ENCODE data around the gene CLDN7.

CLDN7 gene

GRCh38 chr17:7238420-7239090, 23.7 kb downstream of the CLDN7 start:
- peaks cover 14 to 66% (median 54%) of the 10 kb centered on the region in 5 donors for H3K4me1 ChIP-seq (ENCODE audit: control insufficient read depth in 5 of 5, insufficient read depth in 5 of 5, low read length in 5 of 5)
- peaks cover 0 to 30% (median 25%) of the 10 kb centered on the region in 5 donors for H3K36me3 ChIP-seq (ENCODE audit: control insufficient read depth in 5 of 5, insufficient read depth in 5 of 5, low read length in 5 of 5)
- peak overlapping the region; percentile 87 to 97 (median 92) for H3K9ac ChIP-seq (ENCODE audit: low read length in 5 of 5)
- no peaks in the 10 kb centered on the region for H3K27me3 ChIP-seq (ENCODE audit: control insufficient read depth in 5 of 5, insufficient read depth in 4 of 5, low read length in 5 of 5)
- no peaks in the 10 kb centered on the region for H3K9me3 ChIP-seq (ENCODE audit: control insufficient read depth in 5 of 5, low read length in 5 of 5)
- H3K27ac ChIP-seq (ENCODE audit: low read depth, low read length) = peak overlapping the region; percentile 99
- peak overlapping the region; percentile 88 to 93 (median 89) for H3K4me3 ChIP-seq (ENCODE audit: low read depth in 1 of 5, low read length in 5 of 5)

GRCh38 chr17:7237761-7238419, 24.4 kb downstream of the CLDN7 start:
- H3K27me3 ChIP-seq (ENCODE audit: control insufficient read depth in 5 of 5, insufficient read depth in 4 of 5, low read length in 5 of 5) = no peaks in the 10 kb centered on the region
- no peaks in the 10 kb centered on the region for H3K9me3 ChIP-seq (ENCODE audit: control insufficient read depth in 5 of 5, low read length in 5 of 5)
- H3K9ac ChIP-seq (ENCODE audit: low read length in 5 of 5) = peak overlapping the region in 4 of 5 donors; percentile 26 to 77 (median 65)
- H3K27ac ChIP-seq (ENCODE audit: low read depth, low read length) = peak overlapping the region; percentile 92
- H3K4me3 ChIP-seq (ENCODE audit: low read depth in 1 of 5, low read length in 5 of 5) = peak overlapping the region; percentile 66 to 93 (median 88)
- H3K4me1 ChIP-seq (ENCODE audit: control insufficient read depth in 5 of 5, insufficient read depth in 5 of 5, low read length in 5 of 5) = peaks cover 16 to 67% (median 55%) of the 10 kb centered on the region in 5 donors
- peaks cover 0 to 30% (median 25%) of the 10 kb centered on the region in 5 donors for H3K36me3 ChIP-seq (ENCODE audit: control insufficient read depth in 5 of 5, insufficient read depth in 5 of 5, low read length in 5 of 5)

- peak overlapping the region; percentile 26 to 77 (median 60) for H3K9ac ChIP-seq (ENCODE audit: low read length in 5 of 5)
- H3K9me3 ChIP-seq (ENCODE audit: control insufficient read depth in 5 of 5, low read length in 5 of 5) = no peaks in the 10 kb centered on the region
- H3K27ac ChIP-seq (ENCODE audit: low read depth, low read length) = peak overlapping the region; percentile 92
- no peaks in the 10 kb centered on the region for H3K27me3 ChIP-seq (ENCODE audit: control insufficient read depth in 5 of 5, insufficient read depth in 4 of 5, low read length in 5 of 5)
- H3K36me3 ChIP-seq (ENCODE audit: control insufficient read depth in 5 of 5, insufficient read depth in 5 of 5, low read length in 5 of 5) = peaks cover 0 to 30% (median 25%) of the 10 kb centered on the region in 5 donors
- peaks cover 16 to 69% (median 60%) of the 10 kb centered on the region in 5 donors for H3K4me1 ChIP-seq (ENCODE audit: control insufficient read depth in 5 of 5, insufficient read depth in 5 of 5, low read length in 5 of 5)
- H3K4me3 ChIP-seq (ENCODE audit: low read depth in 1 of 5, low read length in 5 of 5) = peak overlapping the region; percentile 59 to 93 (median 88)
Observed at GRCh38 chr17:7237266-7237760, 25.0 kb downstream of the CLDN7 start.

DNA sequence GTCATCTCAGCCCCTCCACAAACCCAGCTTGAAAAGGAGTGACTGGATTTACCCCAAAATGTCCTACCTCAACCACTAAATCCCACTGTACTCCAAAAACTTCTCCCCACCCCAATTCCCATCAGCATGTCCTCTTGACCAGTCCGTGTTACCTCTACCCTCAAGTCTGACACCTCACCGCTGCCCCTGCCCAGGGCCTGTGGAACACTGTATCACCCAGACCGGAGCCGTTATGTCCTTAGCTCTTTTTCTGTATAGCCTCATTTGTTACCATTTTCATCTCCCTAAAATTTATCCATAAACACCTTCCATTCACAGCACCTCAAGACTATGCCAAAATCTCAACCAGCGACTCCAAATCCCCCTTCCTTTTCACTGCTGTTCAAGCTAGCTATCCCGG, 25.5 kb downstream of the CLDN7 start:
- Histone ChIP-seq H3K4me1 (ENCODE audit: control insufficient read depth in 5 of 5, insufficient read depth in 5 of 5, low read length in 5 of 5) (peaks cover 16 to 70% (median 62%) of the 10 kb centered on the region in 5 donors), H3K9me3 (ENCODE audit: control insufficient read depth in 5 of 5, low read length in 5 of 5) (no peaks in the 10 kb centered on the region), H3K27me3 (ENCODE audit: control insufficient read depth in 5 of 5, insufficient read depth in 4 of 5, low read length in 5 of 5) (no peaks in the 10 kb centered on the region), H3K4me3 (ENCODE audit: low read depth in 1 of 5, low read length in 5 of 5) (no peak overlapping the region), H3K27ac (ENCODE audit: low read depth, low read length) (peak overlapping the region; percentile 92), H3K9ac (ENCODE audit: low read length in 5 of 5) (peak overlapping the region in 2 of 5 donors; percentile 60 to 70), H3K36me3 (ENCODE audit: control insufficient read depth in 5 of 5, insufficient read depth in 5 of 5, low read length in 5 of 5) (peaks cover 0 to 30% (median 25%) of the 10 kb centered on the region in 5 donors)

GRCh38 chr17:7235693-7236665, 26.3 kb downstream of the CLDN7 start:
- Histone ChIP-seq H3K27ac (ENCODE audit: low read depth, low read length) (peak overlapping the region; percentile 92), H3K36me3 (ENCODE audit: control insufficient read depth in 5 of 5, insufficient read depth in 5 of 5, low read length in 5 of 5) (peaks cover 0 to 28% (median 25%) of the 10 kb centered on the region in 5 donors), H3K9me3 (ENCODE audit: control insufficient read depth in 5 of 5, low read length in 5 of 5) (no peaks in the 10 kb centered on the region), H3K4me1 (ENCODE audit: control insufficient read depth in 5 of 5, insufficient read depth in 5 of 5, low read length in 5 of 5) (peaks cover 11 to 64% (median 55%) of the 10 kb centered on the region in 5 donors), H3K4me3 (ENCODE audit: low read depth in 1 of 5, low read length in 5 of 5) (no peak overlapping the region), H3K27me3 (ENCODE audit: control insufficient read depth in 5 of 5, insufficient read depth in 4 of 5, low read length in 5 of 5) (no peaks in the 10 kb centered on the region), H3K9ac (ENCODE audit: low read length in 5 of 5) (no peak overlapping the region)

DNA sequence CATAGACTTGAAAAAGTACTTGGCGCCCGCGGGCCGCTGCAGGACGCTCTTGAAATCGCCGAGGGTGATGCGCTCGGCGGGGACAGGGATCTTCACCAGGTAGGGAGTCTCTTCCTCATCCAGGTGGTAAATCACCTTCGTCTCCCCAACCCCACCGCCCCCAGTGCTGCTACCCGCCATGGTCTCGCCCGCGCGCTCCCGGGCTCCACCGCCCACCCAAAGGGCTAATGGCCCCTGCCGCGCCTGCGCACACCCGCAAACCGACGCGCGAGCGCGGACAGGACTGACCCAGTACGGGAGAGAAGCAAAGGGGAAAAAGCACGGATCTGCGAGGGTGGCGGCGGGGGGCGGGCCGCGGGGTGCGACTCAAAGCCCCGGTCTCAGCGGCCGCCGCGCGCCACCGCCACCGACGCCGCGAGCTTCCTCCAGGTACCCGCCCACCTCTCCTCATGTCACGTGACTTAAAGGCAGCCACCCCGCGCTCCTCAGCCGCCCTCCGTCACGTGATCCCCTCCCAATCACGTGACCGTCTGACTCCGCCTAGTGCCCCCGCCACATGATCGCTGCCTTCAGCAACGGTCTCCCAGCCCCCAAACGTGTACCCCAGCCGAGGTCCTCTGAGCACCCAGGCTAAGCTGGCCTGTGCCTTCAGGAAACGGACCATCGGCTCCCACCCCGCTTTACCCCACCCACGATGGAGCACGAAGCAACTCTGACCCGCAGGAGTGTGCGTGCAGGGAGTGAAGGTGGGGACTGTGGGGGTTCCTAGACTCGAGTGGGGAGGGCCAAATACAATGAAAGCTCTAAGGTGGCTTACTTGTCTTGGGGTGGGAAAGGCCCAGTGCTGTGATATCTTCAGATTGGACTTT, 28.0 kb downstream of the CLDN7 start, which contains the start of gene DVL2:
DVL2 (minus strand) TSS at position 435 of the 869 bp plus-strand sequence; CDS start at position 180, 255 bp downstream.
- Histone ChIP-seq H3K4me1 (ENCODE audit: control insufficient read depth in 5 of 5, insufficient read depth in 5 of 5, low read length in 5 of 5) (peaks cover 5 to 50% (median 42%) of the 10 kb centered on the region in 5 donors), H3K9ac (ENCODE audit: low read length in 5 of 5) (peak within 1 kb of the TSS; percentile 78 to 91 (median 85)), H3K27ac (ENCODE audit: low read depth, low read length) (peak within 1 kb of the TSS; percentile 92), H3K9me3 (ENCODE audit: control insufficient read depth in 5 of 5, low read length in 5 of 5) (no peaks in the 10 kb centered on the region), H3K27me3 (ENCODE audit: control insufficient read depth in 5 of 5, insufficient read depth in 4 of 5, low read length in 5 of 5) (no peaks in the 10 kb centered on the region), H3K36me3 (ENCODE audit: control insufficient read depth in 5 of 5, insufficient read depth in 5 of 5, low read length in 5 of 5) (peaks cover 0 to 32% (median 29%) of the 10 kb centered on the region in 5 donors), H3K4me3 (ENCODE audit: low read depth in 1 of 5, low read length in 5 of 5) (peak within 1 kb of the TSS; percentile 78 to 87 (median 84))

DNA sequence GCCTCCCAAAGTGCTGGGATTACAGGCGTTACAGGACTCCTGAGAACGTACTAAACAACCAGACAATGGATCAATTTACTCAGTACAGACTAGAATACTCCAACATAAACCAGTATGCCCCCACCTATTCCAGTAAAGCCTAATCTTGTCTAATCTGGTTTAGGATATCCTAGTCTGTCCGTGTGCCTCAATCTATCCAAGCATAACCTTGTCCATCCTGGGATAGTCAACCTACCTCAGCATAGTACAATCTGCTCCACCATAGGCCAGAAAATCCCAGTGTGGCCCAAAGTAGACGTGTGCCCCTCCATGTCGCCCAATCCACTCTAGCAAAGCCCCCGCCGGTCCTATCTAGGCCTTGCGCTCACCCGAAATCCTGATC, 28.6 kb downstream of the CLDN7 start:
- Histone ChIP-seq H3K9ac (ENCODE audit: low read length in 5 of 5) (peak overlapping the region; percentile 78 to 91 (median 82)), H3K4me3 (ENCODE audit: low read depth in 1 of 5, low read length in 5 of 5) (peak overlapping the region; percentile 78 to 87 (median 84)), H3K4me1 (ENCODE audit: control insufficient read depth in 5 of 5, insufficient read depth in 5 of 5, low read length in 5 of 5) (peaks cover 5 to 48% (median 42%) of the 10 kb centered on the region in 5 donors), H3K27me3 (ENCODE audit: control insufficient read depth in 5 of 5, insufficient read depth in 4 of 5, low read length in 5 of 5) (no peaks in the 10 kb centered on the region), H3K27ac (ENCODE audit: low read depth, low read length) (peak overlapping the region; percentile 92), H3K36me3 (ENCODE audit: control insufficient read depth in 5 of 5, insufficient read depth in 5 of 5, low read length in 5 of 5) (peaks cover 0 to 38% (median 35%) of the 10 kb centered on the region in 5 donors), H3K9me3 (ENCODE audit: control insufficient read depth in 5 of 5, low read length in 5 of 5) (no peaks in the 10 kb centered on the region)

DNA sequence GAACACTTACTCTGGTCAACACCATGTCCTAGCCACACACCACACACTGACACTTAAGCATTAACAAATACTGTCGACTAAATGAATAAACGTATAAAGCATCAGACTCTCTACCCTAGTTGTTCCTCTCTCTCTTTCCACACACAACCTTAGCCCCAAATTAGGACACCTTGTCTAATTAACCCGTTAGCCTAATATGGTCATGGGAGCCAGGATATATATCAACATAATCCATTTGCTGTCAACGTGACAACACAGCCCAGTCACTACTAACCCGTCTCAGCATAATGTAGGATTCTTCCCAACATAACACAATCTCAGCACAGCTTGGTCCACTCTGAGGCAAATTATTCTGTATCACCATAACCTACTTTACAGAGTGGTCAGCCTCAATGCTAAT, 30.2 kb downstream of the CLDN7 start:
- peaks cover 2 to 42% (median 37%) of the 10 kb centered on the region in 5 donors for H3K4me1 ChIP-seq (ENCODE audit: control insufficient read depth in 5 of 5, insufficient read depth in 5 of 5, low read length in 5 of 5)
- no peak overlapping the region for H3K27ac ChIP-seq (ENCODE audit: low read depth, low read length)
- no peaks in the 10 kb centered on the region for H3K27me3 ChIP-seq (ENCODE audit: control insufficient read depth in 5 of 5, insufficient read depth in 4 of 5, low read length in 5 of 5)
- no peaks in the 10 kb centered on the region for H3K9me3 ChIP-seq (ENCODE audit: control insufficient read depth in 5 of 5, low read length in 5 of 5)
- H3K36me3 ChIP-seq (ENCODE audit: control insufficient read depth in 5 of 5, insufficient read depth in 5 of 5, low read length in 5 of 5) = peaks cover 3 to 54% (median 49%) of the 10 kb centered on the region in 5 donors
- peak overlapping the region in 1 of 5 donors; percentile 2 for H3K9ac ChIP-seq (ENCODE audit: low read length in 5 of 5)
- H3K4me3 ChIP-seq (ENCODE audit: low read depth in 1 of 5, low read length in 5 of 5) = peak overlapping the region in 1 of 5 donors; percentile 46
